ENCODE results near the gene MZF1.

DNA sequence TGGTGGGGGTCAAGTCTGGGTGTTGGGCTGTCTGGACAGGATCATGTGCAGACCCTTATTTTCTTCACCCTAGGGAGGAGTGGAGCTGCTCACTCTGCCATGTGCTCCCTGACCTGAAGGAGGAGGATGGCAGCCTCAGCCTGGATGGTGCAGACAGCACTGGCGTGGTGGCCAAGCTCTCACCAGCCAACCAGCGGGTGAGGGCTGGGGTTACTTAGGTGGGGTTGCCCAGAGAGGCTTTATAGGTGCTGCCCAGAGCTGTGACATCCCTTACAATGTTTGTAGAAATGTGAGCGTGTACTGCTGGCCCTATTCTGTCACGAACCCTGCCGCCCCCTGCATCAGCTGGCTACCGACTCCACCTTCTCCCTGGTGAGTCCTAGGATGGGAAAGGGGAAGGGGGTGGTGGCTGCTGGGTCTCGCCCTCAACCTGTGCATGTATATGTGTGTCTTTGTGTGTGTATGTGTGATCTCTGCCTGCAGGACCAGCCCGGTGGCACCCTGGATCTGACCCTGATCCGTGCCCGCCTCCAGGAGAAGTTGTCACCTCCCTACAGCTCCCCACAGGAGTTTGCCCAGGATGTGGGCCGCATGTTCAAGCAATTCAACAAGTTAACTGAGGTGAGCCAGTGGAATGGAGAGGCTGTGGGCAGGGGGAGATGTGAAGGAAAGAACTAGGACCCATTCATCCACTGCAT lies 23.3 kb downstream of the MZF1 start:
- TF ChIP-seq, protein P1, sequence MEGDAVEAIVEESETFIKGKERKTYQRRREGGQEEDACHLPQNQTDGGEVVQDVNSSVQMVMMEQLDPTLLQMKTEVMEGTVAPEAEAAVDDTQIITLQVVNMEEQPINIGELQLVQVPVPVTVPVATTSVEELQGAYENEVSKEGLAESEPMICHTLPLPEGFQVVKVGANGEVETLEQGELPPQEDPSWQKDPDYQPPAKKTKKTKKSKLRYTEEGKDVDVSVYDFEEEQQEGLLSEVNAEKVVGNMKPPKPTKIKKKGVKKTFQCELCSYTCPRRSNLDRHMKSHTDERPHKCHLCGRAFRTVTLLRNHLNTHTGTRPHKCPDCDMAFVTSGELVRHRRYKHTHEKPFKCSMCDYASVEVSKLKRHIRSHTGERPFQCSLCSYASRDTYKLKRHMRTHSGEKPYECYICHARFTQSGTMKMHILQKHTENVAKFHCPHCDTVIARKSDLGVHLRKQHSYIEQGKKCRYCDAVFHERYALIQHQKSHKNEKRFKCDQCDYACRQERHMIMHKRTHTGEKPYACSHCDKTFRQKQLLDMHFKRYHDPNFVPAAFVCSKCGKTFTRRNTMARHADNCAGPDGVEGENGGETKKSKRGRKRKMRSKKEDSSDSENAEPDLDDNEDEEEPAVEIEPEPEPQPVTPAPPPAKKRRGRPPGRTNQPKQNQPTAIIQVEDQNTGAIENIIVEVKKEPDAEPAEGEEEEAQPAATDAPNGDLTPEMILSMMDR (IDR thresholded peaks at IDR 0.05), result no peak
- TF ChIP-seq POLR2A (IDR thresholded peaks at IDR 0.05), result no peak

Measured in adrenal gland (tissue), 5 donors.